ENCODE results near the gene ABCA6.

ABCA6 gene

GRCh38 chr17:69143151-69143550 lies 1.5 kb upstream of the ABCA6 start:
- no peak for DNase-seq (ENCODE audit: low read depth in 2 of 2)

GRCh38 chr17:69142175-69142802 lies 594 bp upstream of the ABCA6 start:
- no peak for DNase-seq (ENCODE audit: low read depth in 2 of 2)

GRCh38 chr17:69134112-69134511 lies 7.6 kb downstream of the ABCA6 start:
- no peak for DNase-seq (ENCODE audit: low read depth in 2 of 2)

GRCh38 chr17:69130627-69131296 lies 10.9 kb downstream of the ABCA6 start:
- no peak for DNase-seq (ENCODE audit: low read depth in 2 of 2)

DNA sequence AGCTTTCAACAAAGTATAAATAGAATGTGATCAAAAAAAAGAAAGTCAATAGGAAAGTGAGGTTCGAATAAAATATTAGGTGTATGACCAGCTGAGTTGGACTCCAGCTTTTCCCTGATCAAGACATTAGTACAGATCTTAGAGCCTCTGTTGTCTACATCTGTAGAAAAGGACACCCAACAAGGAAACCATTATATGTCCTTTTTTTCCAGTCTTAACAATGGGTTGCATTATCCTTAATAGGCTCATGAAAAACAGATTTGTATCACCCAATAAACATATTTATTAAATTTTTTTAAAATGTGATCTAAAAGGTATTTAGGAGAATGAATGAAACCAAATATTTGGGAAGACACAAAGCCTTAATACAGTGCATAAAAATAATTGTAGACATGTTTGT lies 18.1 kb downstream of the ABCA6 start:
- no peak for DNase-seq (ENCODE audit: low read depth in 2 of 2)

GRCh38 chr17:69122065-69122464 lies 19.6 kb downstream of the ABCA6 start:
- no peak for DNase-seq (ENCODE audit: low read depth in 2 of 2)

DNA sequence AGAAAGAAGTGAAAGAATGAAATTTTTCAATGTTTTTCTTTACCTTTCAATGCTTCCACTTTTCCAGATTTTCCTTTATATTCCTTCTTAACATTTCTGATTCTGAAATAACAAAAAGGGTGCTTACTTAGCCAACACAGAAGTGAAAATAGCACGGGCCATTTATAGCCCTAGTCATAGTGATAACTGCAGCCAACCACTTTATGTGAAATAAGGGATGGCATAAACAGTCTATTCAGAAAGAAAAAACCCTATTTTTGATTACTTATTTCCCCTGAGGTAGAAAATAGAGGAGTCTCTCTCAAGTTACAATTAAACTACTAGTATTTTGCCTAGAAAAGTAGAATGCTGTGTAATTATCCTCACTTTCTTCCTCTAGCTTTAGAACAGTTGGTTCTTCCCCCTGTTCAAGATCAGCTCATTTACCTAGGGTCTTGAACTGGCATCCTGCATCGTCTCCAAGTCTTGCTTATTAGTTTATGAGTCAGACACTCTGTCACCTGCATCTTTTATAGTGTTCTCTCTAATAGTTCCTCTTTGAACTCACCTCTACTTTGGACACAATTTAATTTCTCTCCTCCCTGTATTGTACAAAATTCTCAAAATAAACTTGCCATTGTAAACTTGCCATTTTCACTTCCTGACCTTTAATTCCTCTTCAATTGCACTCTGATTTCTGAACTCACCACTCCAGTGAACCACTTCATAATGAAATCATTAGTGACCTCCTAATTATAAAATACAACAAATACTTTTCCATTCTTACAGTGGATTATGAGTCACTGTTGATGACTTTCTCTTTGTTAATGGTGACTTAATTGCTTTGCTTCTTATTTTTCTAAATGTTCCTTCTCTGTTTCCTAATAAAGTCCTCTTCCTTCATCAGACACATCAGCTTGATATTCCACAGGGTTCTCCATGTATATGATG lies 23.6 kb downstream of the ABCA6 start:
- DNase-seq (ENCODE audit: low read depth in 2 of 2): no peak

DNA sequence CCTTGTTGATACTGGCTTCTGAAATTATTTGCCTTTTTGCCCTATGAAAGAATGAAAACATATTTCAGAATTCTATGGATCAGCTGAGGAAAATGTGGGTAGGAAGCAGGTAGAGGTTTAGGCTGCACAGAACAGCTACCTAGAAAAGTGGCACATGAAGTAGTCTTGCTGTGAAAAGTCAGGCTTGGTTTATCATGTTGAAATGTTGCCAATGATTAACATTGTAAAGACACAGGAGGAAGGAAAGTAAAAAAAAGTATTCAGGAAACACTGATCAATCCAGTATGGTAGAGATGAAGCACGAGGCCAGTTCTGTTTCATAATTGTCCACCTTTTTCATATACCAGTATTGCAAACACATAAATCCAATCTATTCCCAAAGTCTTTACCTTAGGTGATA lies 29.9 kb downstream of the ABCA6 start:
- DNase-seq (ENCODE audit: low read depth in 2 of 2): no peak

DNA sequence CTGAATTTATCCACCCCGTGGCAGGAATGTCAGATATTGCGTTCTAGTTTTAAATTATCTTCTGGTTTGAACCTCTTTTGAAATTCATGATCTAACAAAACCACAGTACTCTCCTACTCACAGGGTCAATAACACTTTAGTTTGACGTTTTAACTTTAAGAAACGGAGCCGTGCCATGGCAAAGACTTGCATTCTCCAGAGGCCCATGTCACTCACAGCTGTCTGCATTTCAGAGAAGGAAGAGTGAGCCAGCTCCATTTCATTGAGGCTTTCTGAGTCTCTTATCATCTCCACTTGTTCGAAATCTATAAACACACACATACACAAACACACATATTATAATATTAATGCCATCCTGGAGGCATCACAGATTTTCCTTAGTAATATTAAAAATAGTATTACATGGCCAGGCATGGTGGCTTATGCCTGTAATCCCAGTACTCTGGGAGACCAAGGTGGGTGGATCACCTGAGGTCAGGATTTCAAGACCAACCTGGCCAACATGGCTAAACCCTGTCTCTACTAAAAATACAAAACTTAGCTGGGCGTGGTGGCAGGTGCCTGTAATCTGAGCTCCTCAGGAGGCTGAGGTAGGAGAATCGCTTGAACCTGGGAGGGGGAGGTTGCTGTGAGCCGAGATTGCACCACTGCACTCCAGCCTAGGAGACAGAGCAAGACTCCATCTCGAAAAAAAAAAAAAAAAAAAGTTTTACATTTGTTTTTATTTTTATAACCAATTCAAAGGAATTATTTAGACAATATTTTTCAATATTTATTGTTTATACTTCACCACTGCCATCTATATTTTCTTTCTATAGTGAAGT lies 35.6 kb downstream of the ABCA6 start:
- no peak for DNase-seq (ENCODE audit: low read depth in 2 of 2)

- DNase-seq (ENCODE audit: low read depth in 2 of 2): no peak
These were observed 38.0 kb downstream of the ABCA6 start for GRCh38 chr17:69103557-69104233.

- DNase-seq (ENCODE audit: low read depth in 2 of 2): no peak
These were observed 43.1 kb downstream of the ABCA6 start for GRCh38 chr17:69098625-69099024.

DNA sequence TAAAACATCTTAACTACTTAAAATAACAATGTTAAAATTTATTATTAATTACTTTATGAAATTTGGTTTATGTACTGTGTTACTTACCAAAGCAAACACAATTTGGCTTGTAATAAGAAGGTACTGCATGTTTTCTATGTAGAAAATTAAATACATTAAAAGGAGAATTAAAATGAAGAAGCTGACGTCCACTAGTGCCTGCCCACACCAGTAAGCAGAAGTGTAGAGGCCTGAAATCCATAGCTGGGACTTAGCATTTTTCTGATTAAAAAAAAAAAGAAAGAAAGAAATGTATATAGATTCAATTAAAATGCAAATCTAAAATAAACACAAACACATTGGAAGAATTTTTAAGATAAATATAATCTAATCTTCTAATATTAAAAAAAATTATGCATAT lies 45.2 kb downstream of the ABCA6 start:
- no peak for DNase-seq (ENCODE audit: low read depth in 2 of 2)

DNA sequence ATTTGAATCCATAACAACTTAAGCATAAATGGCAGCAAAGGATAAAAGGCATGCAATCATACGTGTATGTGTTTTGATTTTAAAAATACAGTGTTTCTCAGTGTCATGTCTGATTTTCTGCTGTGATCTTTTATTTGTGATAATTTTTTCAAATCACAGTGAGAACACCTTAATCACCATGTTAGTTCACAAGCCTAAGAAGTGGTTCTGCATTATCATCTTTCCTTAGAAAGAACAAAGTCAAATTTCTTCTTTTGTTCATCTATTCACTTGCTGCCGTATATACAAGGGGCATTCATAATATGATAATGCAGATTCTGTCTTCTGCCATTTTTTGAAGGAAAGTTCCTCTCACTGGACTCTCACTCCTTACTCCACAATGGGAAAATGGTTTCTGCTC lies 47.7 kb downstream of the ABCA6 start:
- no peak for DNase-seq (ENCODE audit: low read depth in 2 of 2)

DNA sequence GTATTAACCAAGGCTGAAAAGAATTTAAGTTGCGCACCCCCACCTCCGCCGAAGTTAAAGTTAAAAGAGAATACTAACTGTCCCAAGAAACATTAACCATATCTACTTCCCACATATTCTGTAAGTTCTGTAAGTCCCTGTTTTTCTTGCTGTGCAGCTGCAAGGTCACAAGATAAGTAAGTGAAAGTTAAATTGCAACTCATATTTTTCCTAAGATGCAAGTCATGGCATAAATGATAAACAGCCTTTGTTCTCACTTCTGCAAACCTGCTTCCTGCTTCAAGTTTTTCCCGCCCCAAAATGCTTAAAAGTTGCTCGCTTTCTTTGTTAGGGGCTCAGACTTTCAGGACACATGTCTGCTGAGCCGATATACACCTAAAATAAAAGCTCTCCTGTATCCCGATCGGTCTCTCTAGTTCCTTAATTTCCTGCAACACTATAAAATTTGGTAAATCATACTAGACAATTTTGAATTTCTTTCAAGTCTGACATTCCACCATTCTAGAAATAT lies 48.4 kb downstream of the ABCA6 start:
- no peak for DNase-seq (ENCODE audit: low read depth in 2 of 2)

GRCh38 chr17:69090365-69090764 lies 51.3 kb downstream of the ABCA6 start:
- no peak for DNase-seq (ENCODE audit: low read depth in 2 of 2)

GRCh38 chr17:69088643-69089200 lies 53.0 kb downstream of the ABCA6 start:
- no peak for DNase-seq (ENCODE audit: low read depth in 2 of 2)

DNA sequence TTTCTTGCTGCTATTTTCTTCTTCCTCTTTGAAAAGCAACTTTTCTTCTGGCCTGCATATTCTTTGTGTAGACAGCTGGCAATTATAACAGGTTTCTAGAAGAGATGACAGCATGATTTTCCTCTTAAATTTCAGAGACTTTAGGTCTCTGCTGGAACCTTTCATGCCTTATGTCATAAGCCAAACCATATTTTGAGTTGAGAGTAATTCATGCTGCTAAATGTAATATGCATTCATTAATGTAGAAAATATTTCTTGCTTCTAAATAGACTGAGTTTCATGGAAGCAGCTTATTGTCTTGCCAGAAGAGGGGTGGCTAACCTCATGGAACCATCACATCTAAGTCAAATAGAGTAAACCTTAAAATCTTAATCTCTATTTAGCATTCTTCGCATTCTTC lies 55.1 kb downstream of the ABCA6 start:
- DNase-seq (ENCODE audit: low read depth in 2 of 2): no peak

DNA sequence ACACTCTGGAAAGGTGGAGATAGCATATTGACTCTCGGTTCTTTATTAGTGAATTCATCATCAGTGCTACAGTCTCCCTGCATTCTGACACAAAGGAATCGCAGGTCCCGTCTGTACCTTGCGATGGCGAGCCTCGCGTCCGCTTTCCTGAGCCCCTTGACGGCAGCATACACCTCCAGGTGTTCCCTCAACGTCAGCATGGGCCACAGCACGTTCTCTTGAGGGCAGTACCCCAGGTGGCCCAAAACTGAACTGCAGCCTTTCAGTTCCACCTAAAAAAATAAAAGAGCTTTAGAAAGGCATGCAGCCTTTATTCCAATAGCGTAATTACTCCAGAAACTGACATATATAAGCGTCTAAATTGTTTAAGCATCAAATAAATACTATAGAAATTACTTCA lies 56.8 kb downstream of the ABCA6 start:
- DNase-seq (ENCODE audit: low read depth in 2 of 2): no peak

GRCh38 chr17:69082696-69083095 lies 59.0 kb downstream of the ABCA6 start:
- no peak for DNase-seq (ENCODE audit: low read depth in 2 of 2)

DNA sequence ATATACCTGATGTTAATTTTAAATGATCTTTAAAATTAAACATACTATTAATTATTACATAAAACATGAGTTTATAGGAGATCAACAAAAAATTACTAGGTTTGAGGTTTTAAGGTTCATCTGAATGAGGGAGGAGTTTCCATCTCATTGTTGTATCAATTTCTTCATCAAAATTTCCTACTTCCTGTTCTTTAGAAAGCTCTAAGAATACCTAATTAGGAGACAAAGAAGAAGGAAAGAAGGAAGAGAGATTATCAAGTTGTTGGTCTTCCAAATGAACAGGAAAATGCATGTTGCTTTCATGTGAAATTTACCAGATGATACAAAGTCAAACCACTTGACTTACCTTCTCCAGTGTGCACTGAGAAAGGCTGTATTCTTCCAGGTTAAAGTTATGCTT lies 62.8 kb downstream of the ABCA6 start:
- no peak for DNase-seq (ENCODE audit: low read depth in 2 of 2)

- no peak for DNase-seq (ENCODE audit: low read depth in 2 of 2)
These were observed 65.9 kb downstream of the ABCA6 start for GRCh38 chr17:69075823-69076222.

Data from stimulated activated CD8-positive, alpha-beta memory T cell treated with anti-CD3 and anti-CD28 coated beads, Interleukin-7, amount 100 ng/mL, for 4 hours (primary cell).